A549 (cell line): Measurements from ENCODE around the gene EP300.

ENCODE experiments used
- BCL3 ChIP-seq: fragments of >200 bp; sonication (Bioruptor Twin); formaldehyde crosslinking; IDR thresholded peaks from 3 replicates; pipeline ENCODE4 v1.6.1; 2016
- EP300 ChIP-seq, 2 experiments: fragments of >200 bp; sonication (Bioruptor Twin); formaldehyde crosslinking; IDR thresholded peaks; 2 replicates in 1 of 2; 3 replicates in 1 of 2; pipeline ENCODE4 v1.6.1; 2016 to 2017
- ESRRA ChIP-seq: fragments of 150-350 bp; IDR thresholded peaks from 2 replicates; pipeline ENCODE4 v1.6.1; 2014; ENCODE audit warnings: mild to moderate bottlenecking, low read length, borderline replicate concordance
- FOSL2 ChIP-seq, 2 experiments: fragments of 450-650 bp in 1 of 2; fragments of >200 bp in 1 of 2; sonication (Bioruptor Twin) in 1 of 2; formaldehyde crosslinking; IDR thresholded peaks; 2 replicates each; pipeline versions ENCODE4 v1.5.0 to v1.6.1; 2016 to 2020; ENCODE audit warnings: mild to moderate bottlenecking in 1 of 2, moderate library complexity in 1 of 2
- JUN ChIP-seq, 2 experiments: fragments of >200 bp; sonication (Bioruptor Twin); formaldehyde crosslinking; IDR thresholded peaks; 2 replicates in 1 of 2; 3 replicates in 1 of 2; pipeline ENCODE4 v1.6.1; 2016 to 2017
- PHF8 ChIP-seq: fragments of 200-600 bp; sonication (generic); IDR thresholded peaks from 2 replicates; pipeline ENCODE4 v1.6.1; 2016; ENCODE audit warnings: low read depth, mild to moderate bottlenecking, antibody characterized with exemption, moderate library complexity, borderline replicate concordance
- POLR2AphosphoS2 ChIP-seq: conservative IDR thresholded peaks from 2 replicates; pipeline ENCODE4 v1.6.1; 2012; ENCODE audit warnings: low read length, improper control_type of control experiment, inconsistent platforms
- TF ChIP-seq, protein P1 (sequence below): fragments of >200 bp; sonication (Bioruptor Twin); formaldehyde crosslinking; IDR thresholded peaks from 3 replicates; pipeline ENCODE4 v1.5.1; 2016

GRCh38 chr22:41074061-41074460 lies 18.3 kb upstream of the EP300 start:
- no peak for TF ChIP-seq ESRRA
- TF ChIP-seq, protein P1, sequence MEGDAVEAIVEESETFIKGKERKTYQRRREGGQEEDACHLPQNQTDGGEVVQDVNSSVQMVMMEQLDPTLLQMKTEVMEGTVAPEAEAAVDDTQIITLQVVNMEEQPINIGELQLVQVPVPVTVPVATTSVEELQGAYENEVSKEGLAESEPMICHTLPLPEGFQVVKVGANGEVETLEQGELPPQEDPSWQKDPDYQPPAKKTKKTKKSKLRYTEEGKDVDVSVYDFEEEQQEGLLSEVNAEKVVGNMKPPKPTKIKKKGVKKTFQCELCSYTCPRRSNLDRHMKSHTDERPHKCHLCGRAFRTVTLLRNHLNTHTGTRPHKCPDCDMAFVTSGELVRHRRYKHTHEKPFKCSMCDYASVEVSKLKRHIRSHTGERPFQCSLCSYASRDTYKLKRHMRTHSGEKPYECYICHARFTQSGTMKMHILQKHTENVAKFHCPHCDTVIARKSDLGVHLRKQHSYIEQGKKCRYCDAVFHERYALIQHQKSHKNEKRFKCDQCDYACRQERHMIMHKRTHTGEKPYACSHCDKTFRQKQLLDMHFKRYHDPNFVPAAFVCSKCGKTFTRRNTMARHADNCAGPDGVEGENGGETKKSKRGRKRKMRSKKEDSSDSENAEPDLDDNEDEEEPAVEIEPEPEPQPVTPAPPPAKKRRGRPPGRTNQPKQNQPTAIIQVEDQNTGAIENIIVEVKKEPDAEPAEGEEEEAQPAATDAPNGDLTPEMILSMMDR = no peak
- no peak for TF ChIP-seq FOSL2 (IDR thresholded peaks at IDR 0.05)
- no peak for TF ChIP-seq FOSL2 (CRISPR knock-in tag; IDR thresholded peaks at IDR 0.05)
- TF ChIP-seq POLR2AphosphoS2 = no peak
- no peak for TF ChIP-seq EP300 (IDR thresholded peaks at IDR 0.05)
- TF ChIP-seq PHF8 = no peak
- no peak for TF ChIP-seq BCL3
- TF ChIP-seq JUN (IDR thresholded peaks at IDR 0.05) = no peak
